Stimulated activated CD8-positive, alpha-beta memory T cell treated with anti-CD3 and anti-CD28 coated beads, Interleukin-12 subunit alpha, Interleukin-12 subunit beta, amount 100 ng/mL, for 4 hours (primary cell): ENCODE results near the gene ZBTB33.

Source experiments
- DNase-seq: peaks from one replicate; pipeline ENCODE4 v3.0.0-alpha.2; 2020; ENCODE audit warnings: low read depth

ZBTB33 gene

DNA sequence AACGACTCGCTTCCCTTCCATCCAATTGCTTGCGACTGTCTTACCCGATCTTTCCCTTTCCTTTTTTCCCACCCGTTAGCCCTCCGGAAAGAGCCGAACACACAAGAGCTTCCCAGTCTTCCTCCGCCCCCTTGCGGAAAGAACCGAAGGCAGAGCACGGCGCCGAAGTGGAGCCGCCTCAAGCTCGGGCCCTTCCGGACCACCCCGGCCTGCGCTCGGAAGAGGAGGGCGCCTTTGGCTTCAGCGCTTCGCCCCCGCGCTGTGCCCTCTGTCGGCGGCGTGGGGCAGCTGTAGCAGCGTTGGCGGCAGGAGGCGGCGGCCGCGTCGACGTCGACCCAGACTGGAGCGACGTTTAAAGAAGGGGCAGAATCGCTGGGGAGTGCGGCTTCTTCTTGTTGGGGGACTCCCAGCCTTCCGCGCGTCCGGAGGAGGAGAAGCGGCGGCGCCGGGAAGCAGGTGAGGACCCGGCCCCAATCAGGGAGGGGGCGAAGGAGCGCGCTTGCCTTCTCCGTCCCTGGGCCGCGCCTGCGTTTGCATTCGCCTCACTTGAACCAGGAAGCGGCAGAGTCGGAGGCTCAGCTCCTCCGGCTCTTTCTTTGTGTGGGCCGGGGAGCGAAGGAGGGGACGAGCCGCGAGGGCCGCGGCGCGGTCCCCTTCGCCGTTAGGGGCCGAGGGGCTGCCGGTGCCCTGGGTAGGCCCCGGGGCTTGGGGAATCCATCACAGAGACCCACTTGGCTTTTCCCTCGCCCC, at the start of gene ZBTB33:
ZBTB33 (plus strand) TSS at position 291 of the 750 bp plus-strand sequence. CDS start 2,604 bp downstream, outside the sequence.
- peak; percentile 71 for DNase-seq

DNA sequence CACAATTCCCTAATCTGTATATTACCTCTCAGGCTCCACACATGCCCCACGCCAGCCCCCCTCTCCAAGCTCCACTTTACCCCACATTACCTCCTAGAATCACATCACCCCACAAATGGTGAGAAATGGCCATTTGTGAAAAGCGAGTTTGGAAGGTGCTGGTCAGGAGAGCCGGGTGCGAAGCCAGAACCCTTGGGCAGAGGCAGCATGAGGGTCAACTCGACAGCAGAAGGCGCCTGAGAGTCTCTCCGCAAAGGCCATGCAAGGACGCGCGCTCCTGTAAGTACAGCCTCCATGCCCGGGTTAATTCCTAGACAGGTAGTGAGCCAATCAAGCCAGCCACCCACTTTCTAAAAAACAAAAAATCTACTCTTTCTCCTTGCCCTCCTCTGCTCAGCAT, 49.8 kb upstream of the ZBTB33 start:
- no peak for DNase-seq

GRCh38 chrX:120205816-120206753, 44.5 kb upstream of the ZBTB33 start:
- no peak for DNase-seq

GRCh38 chrX:120207009-120207605, 43.5 kb upstream of the ZBTB33 start:
- DNase-seq: no peak

GRCh38 chrX:120213438-120214265, 37.0 kb upstream of the ZBTB33 start:
- peak; percentile 4 for DNase-seq

DNA sequence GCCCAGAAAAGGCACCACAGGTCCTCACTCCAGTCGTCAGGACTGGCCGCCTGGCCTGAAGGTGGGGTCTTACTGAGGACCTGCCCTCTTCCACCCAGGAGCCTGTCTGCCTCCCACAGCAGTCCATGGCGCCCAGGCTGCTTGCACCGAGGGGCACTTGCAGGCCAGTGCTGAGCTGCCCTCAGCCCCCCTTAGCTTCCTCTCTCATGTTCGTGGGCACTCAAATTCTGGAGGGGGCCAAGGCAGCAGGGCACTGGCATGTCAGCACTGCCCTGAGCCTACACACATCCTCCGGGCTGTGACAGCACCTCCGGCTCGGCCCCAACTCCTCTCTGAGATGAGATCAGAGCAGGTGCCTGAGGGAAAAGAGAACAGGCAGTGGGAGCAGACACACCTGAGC, 27.2 kb upstream of the ZBTB33 start:
- DNase-seq: no peak

DNA sequence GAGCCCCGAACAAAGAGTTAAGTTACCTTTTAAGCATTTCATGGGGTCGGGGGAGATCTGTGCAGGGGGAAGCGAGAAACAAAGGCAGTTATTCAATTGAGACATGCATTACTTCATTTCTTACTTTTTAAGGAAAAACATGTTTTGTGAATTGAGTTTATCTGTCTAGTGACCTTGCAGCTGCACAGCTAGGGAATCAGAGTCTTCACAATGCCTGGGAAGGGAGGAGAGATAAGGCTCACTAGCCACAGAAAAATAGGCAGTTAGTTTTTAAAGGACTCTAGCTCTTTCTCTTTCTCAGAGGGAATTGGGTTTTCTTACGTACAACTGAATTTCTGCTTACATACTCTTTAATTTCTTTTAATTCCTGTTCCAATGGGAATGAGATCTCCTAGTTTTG, 26.2 kb upstream of the ZBTB33 start:
- DNase-seq: no peak

- DNase-seq: no peak
Observed at GRCh38 chrX:120228187-120228908, 22.3 kb upstream of the ZBTB33 start.

DNA sequence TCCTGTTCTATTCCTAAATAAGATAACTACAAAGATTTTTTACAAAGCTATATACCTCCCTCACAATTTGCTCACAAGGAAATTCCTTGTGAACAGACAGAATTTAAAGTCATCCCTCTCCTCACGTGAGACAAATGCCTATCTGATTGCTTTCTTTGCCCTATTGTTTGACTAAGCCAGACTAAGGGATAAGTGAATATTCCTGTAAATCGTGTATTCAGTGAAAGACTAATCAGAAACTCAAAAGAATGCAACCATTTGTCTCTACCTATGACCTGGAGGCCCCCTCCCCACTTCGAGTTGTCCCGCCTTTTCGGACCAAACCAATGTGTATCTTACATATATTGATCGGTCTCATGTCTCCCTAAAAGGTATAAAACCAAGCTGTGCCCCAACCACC, 15.3 kb upstream of the ZBTB33 start:
- DNase-seq: no peak

- DNase-seq: no peak
Observed at GRCh38 chrX:120236687-120237479, 13.7 kb upstream of the ZBTB33 start.

GRCh38 chrX:120238933-120239332, 11.7 kb upstream of the ZBTB33 start:
- no peak for DNase-seq

DNA sequence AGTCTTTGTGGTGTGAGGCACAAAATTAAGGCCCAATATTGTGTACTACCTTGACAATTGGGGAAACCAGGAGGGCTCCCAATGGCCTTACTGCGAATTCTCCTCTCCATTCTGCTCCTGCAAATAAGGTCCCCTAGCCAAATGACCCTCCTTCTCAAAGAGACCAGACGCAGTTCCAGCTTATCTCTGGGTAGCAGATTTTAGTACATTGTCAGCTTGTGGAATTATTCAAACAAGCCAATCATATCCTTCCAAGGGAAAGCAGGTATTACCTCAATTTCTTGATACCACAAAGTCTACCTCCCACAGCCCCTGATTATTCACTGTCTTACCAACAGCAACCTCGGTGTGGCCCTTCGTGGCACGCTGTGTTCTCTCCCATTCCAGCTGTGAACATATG, 7.8 kb upstream of the ZBTB33 start:
- no peak for DNase-seq

- no peak for DNase-seq
Observed at GRCh38 chrX:120244395-120244734, 6.2 kb upstream of the ZBTB33 start.

GRCh38 chrX:120244735-120245498, 5.7 kb upstream of the ZBTB33 start:
- DNase-seq: peak; percentile 15

DNA sequence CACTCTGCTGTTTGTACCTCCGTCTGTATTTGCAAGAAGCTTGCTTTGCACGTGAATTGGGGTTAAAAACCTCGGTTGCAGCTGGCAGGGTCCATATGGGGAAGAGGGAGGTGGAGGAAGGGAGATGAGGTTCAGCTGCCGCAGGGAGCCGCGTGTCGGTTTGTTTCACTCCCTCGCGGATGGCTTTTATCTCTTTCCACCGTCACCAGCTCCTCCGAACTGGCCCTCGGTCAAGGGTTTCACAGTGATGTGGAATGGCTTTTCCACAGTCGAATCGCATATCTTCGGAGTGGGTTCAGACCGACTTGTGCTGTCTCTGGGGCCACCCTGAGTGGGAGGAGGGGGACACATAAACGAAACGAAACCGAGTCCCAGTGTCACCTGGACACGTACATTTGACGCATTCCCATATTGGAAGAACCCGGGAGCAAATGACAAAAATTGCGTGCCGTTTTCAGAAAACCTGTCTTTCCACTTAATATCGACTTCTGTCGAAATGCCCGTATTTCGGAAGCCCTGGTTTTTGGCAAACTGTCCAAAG, 929 bp downstream of the ZBTB33 start:
- DNase-seq: no peak

DNA sequence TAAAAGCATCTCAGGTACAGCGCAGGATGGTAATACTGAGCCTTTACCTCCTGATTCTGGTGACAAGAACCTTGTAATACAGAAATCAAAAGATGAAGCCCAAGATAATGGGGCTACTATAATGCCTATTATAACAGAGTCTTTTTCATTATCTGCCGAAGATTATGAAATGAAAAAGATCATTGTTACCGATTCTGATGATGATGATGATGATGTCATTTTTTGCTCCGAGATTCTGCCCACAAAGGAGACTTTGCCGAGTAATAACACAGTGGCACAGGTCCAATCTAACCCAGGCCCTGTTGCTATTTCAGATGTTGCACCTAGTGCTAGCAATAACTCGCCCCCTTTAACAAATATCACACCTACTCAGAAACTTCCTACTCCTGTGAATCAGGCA, 3.2 kb downstream of the ZBTB33 start:
- DNase-seq: no peak

DNA sequence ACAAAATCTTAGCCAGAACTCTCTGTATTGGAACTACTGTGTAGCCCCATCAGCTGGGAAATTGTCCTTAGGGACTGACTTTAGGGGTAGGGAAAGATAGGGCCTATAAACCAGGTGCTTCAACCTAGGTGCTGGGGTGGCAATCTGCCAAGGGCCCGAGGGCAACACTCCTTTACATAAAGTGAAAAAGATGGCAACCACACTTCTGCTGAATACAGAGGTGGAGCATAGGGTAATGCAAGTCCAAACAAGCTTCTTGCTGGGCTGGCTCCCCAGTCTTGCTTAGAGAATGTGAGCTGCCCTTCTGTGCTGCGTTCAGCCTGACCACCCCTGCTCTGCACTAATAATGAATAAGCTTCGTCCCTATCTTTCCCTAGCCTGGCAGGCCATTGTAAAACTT, 9.8 kb downstream of the ZBTB33 start:
- DNase-seq: no peak

GRCh38 chrX:120262859-120263708, 12.5 kb downstream of the ZBTB33 start:
- DNase-seq: no peak
